IPS-20b (cell line): ENCODE data around the gene PTPRN2.

Experiments
- H3K27ac ChIP-seq: one replicate; pipeline ENCODE4 v1.5.1; 2013; ENCODE audit warnings: low read length
- H3K27me3 ChIP-seq: 2 replicates; pipeline ENCODE4 v1.6.1; 2013; ENCODE audit warnings: mild to moderate bottlenecking, low read length, inconsistent platforms; ENCODE audit not compliant: insufficient read depth
- H3K36me3 ChIP-seq: 2 replicates; pipeline ENCODE4 v1.6.1; 2013; ENCODE audit warnings: low read depth, mild to moderate bottlenecking, inconsistent platforms, low read length, moderate library complexity; ENCODE audit not compliant: insufficient read depth
- H3K4me1 ChIP-seq: 2 replicates; pipeline ENCODE4 v1.6.1; 2013; ENCODE audit warnings: mild to moderate bottlenecking, control low read depth, inconsistent platforms, low read length, moderate library complexity; ENCODE audit not compliant: insufficient read depth
- H3K4me3 ChIP-seq: 2 replicates; pipeline ENCODE4 v1.5.1; 2013; ENCODE audit warnings: mild to moderate bottlenecking, low read length, inconsistent platforms
- H3K9ac ChIP-seq: 2 replicates; pipeline ENCODE4 v1.6.1; 2013; ENCODE audit warnings: low read depth, mild to moderate bottlenecking, inconsistent platforms, low read length, moderate library complexity
- H3K9me3 ChIP-seq: 2 replicates; pipeline ENCODE4 v1.6.1; 2013; ENCODE audit warnings: mild to moderate bottlenecking, low read depth, low read length, inconsistent platforms; ENCODE audit not compliant: insufficient read depth

PTPRN2 gene

DNA sequence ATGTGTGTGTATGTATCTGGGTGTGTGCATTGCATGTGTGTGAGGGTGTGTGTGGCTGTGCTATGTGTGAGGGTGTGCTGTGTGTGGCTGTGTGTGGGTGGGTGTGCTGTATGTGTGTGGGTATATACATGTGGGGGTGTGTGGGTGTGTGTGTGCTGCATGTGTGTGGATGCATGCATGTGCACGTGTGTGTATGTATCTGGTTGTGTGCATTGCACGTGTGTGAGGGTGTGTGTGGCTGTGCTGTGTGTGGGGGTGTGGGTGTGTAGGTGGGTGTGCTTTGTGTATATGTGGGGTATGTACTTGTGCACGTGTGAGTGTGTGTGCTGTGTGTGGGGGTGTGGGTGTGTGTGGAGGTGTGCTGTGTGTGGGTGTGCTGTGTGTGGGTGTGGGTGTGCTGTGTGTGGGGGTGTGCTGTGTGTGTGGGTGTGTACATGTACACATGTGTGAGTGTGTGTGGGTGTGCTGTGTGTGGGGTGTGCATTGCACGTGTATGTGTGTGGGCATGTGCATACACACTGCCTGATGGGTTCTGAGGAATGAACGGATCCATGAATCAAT lies 579.8 kb downstream of the PTPRN2 start:
- Histone ChIP-seq H3K9me3 (peaks cover 76% of the 10 kb centered on the region), H3K4me1 (no peaks in the 10 kb centered on the region; the same call in 1 of the 2 replicates)

GRCh38 chr7:158006841-158007696 lies 580.6 kb downstream of the PTPRN2 start:
- Histone ChIP-seq H3K4me3 (no peak overlapping the region), H3K27ac (no peak overlapping the region)

More for the DNA sequence above, 579.8 kb downstream of the PTPRN2 start:
- H3K4me3 ChIP-seq: no peak overlapping the region
- H3K36me3 ChIP-seq: no peaks in the 10 kb centered on the region
- no peaks in the 10 kb centered on the region for H3K27me3 ChIP-seq
- H3K9ac ChIP-seq: no peak overlapping the region
- no peak overlapping the region for H3K27ac ChIP-seq

GRCh38 chr7:158005531-158005930 lies 582.1 kb downstream of the PTPRN2 start:
- no peaks in the 10 kb centered on the region for H3K36me3 ChIP-seq
- H3K9me3 ChIP-seq: peaks cover 71% of the 10 kb centered on the region
- no peaks in the 10 kb centered on the region; the same call in 1 of the 2 replicates for H3K4me1 ChIP-seq
- H3K4me3 ChIP-seq: no peak overlapping the region
- H3K27ac ChIP-seq: no peak overlapping the region
- no peaks in the 10 kb centered on the region for H3K27me3 ChIP-seq
- H3K9ac ChIP-seq: no peak overlapping the region

More at GRCh38 chr7:158006841-158007696, 580.6 kb downstream of the PTPRN2 start:
- no peaks in the 10 kb centered on the region; the same call in 1 of the 2 replicates for H3K4me1 ChIP-seq
- H3K36me3 ChIP-seq: no peaks in the 10 kb centered on the region
- no peak overlapping the region for H3K9ac ChIP-seq
- H3K9me3 ChIP-seq: peaks cover 77% of the 10 kb centered on the region
- H3K27me3 ChIP-seq: no peaks in the 10 kb centered on the region

DNA sequence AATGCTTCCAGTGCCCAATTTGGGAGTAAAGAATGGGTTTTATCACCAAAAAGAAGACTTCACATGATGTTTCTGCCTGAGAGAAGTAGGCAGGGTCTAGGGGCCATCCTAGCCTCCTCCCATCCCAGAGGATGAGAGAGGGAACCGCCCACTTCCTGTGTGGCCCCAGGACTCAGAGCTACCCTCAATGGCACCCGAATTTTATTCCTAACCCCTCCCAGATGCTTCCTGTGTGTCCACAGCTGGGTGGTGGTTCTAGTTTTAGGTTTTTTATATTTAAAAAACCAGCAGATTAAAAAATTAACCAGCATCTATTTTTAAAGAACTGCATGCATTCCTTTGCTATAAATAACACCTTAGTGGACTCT lies 583.5 kb downstream of the PTPRN2 start:
- Histone ChIP-seq H3K27ac (no peak overlapping the region), H3K27me3 (no peaks in the 10 kb centered on the region), H3K36me3 (no peaks in the 10 kb centered on the region), H3K4me3 (no peak overlapping the region), H3K4me1 (no peaks in the 10 kb centered on the region; the same call in 1 of the 2 replicates), H3K9ac (no peak overlapping the region), H3K9me3 (peaks cover 69% of the 10 kb centered on the region)

GRCh38 chr7:158003441-158004122 lies 584.0 kb downstream of the PTPRN2 start:
- no peak overlapping the region for H3K4me3 ChIP-seq
- no peak overlapping the region for H3K9ac ChIP-seq
- no peaks in the 10 kb centered on the region for H3K27me3 ChIP-seq
- H3K9me3 ChIP-seq: peaks cover 69% of the 10 kb centered on the region
- no peaks in the 10 kb centered on the region; the same call in 1 of the 2 replicates for H3K4me1 ChIP-seq
- H3K27ac ChIP-seq: no peak overlapping the region
- H3K36me3 ChIP-seq: no peaks in the 10 kb centered on the region

- Histone ChIP-seq H3K4me3 (no peak overlapping the region), H3K27me3 (no peaks in the 10 kb centered on the region), H3K36me3 (no peaks in the 10 kb centered on the region), H3K4me1 (no peaks in the 10 kb centered on the region), H3K9ac (no peak overlapping the region), H3K27ac (no peak overlapping the region), H3K9me3 (peaks cover 64% of the 10 kb centered on the region)
Measured at GRCh38 chr7:158002486-158003080, 585.0 kb downstream of the PTPRN2 start.

DNA sequence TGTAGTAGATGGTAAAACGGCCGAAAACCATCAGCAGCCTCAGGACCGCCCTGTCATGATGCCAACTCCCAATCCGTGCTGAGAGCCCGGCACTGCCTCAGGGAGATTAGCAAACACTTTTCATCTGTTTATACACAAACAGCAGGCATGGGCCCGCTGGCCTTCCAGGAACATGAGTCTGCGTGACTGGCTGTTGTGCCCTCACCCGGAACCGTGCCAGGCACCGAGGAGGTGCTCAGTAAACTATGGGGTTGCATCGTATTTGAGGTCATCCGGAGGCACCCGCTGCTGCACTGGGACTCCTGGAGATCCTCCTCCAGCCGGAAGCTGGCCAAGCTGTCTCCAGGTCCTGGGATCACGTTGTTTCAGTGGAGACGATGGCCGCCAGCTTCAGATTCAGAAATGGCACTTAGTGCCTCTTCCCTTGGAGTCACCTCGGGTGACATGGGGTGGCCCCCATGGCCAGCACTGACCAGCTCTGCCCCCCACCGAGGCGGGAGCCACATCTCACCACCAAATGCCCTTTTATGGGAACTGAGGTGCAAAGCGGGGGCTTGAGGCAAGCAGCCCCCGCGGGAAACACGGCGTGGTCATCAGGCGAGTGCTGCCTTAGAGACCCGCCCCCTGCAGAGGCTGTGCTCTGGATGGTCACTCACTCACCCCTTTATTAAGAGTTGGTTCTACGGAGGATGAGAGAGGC lies 585.9 kb downstream of the PTPRN2 start:
- Histone ChIP-seq H3K4me1 (no peaks in the 10 kb centered on the region), H3K36me3 (no peaks in the 10 kb centered on the region), H3K9me3 (peaks cover 57% of the 10 kb centered on the region), H3K27ac (no peak overlapping the region), H3K27me3 (no peaks in the 10 kb centered on the region), H3K9ac (no peak overlapping the region), H3K4me3 (no peak overlapping the region)

GRCh38 chr7:158001003-158001402 lies 586.6 kb downstream of the PTPRN2 start:
- Histone ChIP-seq H3K4me3 (no peak overlapping the region), H3K4me1 (no peaks in the 10 kb centered on the region), H3K27ac (no peak overlapping the region), H3K36me3 (no peaks in the 10 kb centered on the region), H3K27me3 (no peaks in the 10 kb centered on the region), H3K9ac (no peak overlapping the region), H3K9me3 (peaks cover 56% of the 10 kb centered on the region)

GRCh38 chr7:158000160-158000559 lies 587.5 kb downstream of the PTPRN2 start:
- H3K36me3 ChIP-seq: no peaks in the 10 kb centered on the region
- H3K27me3 ChIP-seq: no peaks in the 10 kb centered on the region
- no peak overlapping the region for H3K9ac ChIP-seq
- H3K4me3 ChIP-seq: no peak overlapping the region
- H3K9me3 ChIP-seq: peaks cover 56% of the 10 kb centered on the region
- no peaks in the 10 kb centered on the region for H3K4me1 ChIP-seq
- no peak overlapping the region for H3K27ac ChIP-seq

DNA sequence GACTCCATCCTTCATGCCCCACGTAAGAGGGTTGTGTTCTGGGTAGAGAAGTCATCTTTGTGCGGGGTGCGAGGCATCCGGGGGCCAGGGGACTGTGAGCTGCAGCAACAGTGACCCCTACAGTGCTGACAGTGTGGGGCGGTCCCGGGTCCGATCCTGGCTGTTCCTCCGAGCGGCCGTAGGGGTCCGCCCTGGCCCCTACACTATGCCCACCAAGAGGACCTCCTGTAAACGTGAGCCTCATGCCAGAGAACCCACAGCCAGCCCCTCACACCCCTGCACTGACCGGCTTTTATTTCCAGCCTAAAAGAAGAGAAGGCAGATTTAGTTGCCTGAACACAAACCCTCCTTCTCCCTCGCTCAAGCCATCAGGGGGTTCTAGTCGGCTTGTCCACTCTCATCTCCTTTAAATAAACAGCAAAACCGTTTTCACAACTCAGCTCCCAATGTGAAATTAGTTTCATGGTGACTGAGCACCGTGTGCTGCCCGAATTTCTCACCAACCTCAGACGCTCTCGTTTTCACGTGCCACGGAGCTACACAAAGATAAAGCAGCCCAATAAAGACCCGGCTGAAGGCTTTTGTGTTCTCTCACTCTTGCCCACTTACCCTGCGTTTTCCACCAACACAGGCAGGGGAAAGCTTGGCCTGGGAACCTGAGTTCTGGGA lies 588.6 kb downstream of the PTPRN2 start:
- H3K4me3 ChIP-seq: no peak overlapping the region
- H3K4me1 ChIP-seq: no peaks in the 10 kb centered on the region
- H3K9ac ChIP-seq: no peak overlapping the region
- no peaks in the 10 kb centered on the region for H3K27me3 ChIP-seq
- peaks cover 50% of the 10 kb centered on the region for H3K9me3 ChIP-seq
- no peaks in the 10 kb centered on the region for H3K36me3 ChIP-seq
- no peak overlapping the region for H3K27ac ChIP-seq

DNA sequence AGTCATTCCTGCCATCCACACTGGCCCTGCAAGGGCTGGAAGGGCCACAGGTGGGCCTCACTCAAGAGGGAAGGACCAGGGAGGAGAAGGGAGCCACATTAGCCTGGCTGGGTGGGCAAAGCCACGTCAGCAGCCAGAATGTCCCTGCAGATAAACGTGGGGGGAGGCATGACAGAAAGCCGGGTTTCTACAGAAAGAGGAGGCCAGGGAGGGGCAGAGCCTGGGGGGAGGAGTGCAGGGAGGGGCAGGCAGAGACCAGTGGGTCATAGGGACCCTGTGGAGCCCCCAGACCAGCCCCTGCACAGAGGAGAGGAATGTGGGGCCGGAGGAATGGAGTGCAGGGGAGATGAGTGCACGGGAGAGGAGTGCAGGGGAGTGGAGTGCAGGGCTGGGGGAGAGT lies 590.2 kb downstream of the PTPRN2 start:
- Histone ChIP-seq H3K27ac (no peak overlapping the region), H3K36me3 (no peaks in the 10 kb centered on the region), H3K4me1 (no peaks in the 10 kb centered on the region), H3K9me3 (peaks cover 47% of the 10 kb centered on the region), H3K27me3 (no peaks in the 10 kb centered on the region), H3K9ac (no peak overlapping the region), H3K4me3 (no peak overlapping the region)
